H1 (cell line): ENCODE data around the gene RHBDD2. TPM values are rescaled to one million over a fixed set of nuclear protein-coding genes. Genes with fewer than 3 reads are reported as not detected.
A peak's percentile ranks its signal among the peaks of the same experiment; 100 is the strongest.

Experiments used
- CTCF ChIA-PET: fragments of 300-600 bp; sonication (Branson Sonifier 250); formaldehyde crosslinking; loops from one replicate; lab custom pipeline; 2021; ENCODE audit not compliant: partially characterized antibody; lab: Charles Lee
- POLR2A ChIA-PET: fragments of 300-600 bp; sonication (Branson Sonifier 250); formaldehyde crosslinking; loops from one replicate; lab custom pipeline; 2021; ENCODE audit warnings: inconsistent platforms; ENCODE audit not compliant: partially characterized antibody; lab: Charles Lee
- DNase-seq, 2 experiments: peaks; one replicate each; pipeline versions ENCODE4 v3.0.0 to v3.0.0-alpha.2; 2010 to 2022; ENCODE audit warnings: low spot score in 2 of 2, low read depth in 1 of 2, mixed read lengths in 1 of 2
- FAIRE-seq: peaks from 2 replicates; lab custom pipeline; 2011; peaks lifted over from hg19 to GRCh38; lab: Jason Lieb, UNC
- H2AFZ ChIP-seq: 2 replicates; pipeline ENCODE4 v1.8.1; 2012; ENCODE audit warnings: low read length, inconsistent platforms
- H2AK5ac ChIP-seq: 2 replicates; pipeline ENCODE4 v1.6.1; 2013; ENCODE audit warnings: low read depth, low read length
- H2BK120ac ChIP-seq: replicated peaks from 2 replicates; pipeline ENCODE3; 2013; ENCODE audit warnings: low read depth, low read length, inconsistent platforms
- H2BK12ac ChIP-seq: 2 replicates; pipeline ENCODE4 v1.6.1; 2013; ENCODE audit warnings: low read depth, low read length
- H2BK15ac ChIP-seq: 2 replicates; pipeline ENCODE4 v1.6.1; 2013; ENCODE audit warnings: low read length
- H2BK20ac ChIP-seq: 2 replicates; pipeline ENCODE4 v1.6.1; 2013; ENCODE audit warnings: low read length
- H2BK5ac ChIP-seq: 2 replicates; pipeline ENCODE4 v1.6.1; 2013; ENCODE audit warnings: low read depth, low read length
- H3K14ac ChIP-seq: 2 replicates; pipeline ENCODE4 v1.6.1; 2013; ENCODE audit warnings: inconsistent platforms; ENCODE audit not compliant: insufficient read length
- H3K18ac ChIP-seq: 2 replicates; pipeline ENCODE4 v1.6.1; 2013; ENCODE audit warnings: low read length; ENCODE audit errors: extremely low read depth
- H3K23ac ChIP-seq: 2 replicates; pipeline ENCODE4 v1.6.1; 2013; ENCODE audit warnings: inconsistent platforms; ENCODE audit not compliant: insufficient read length
- H3K23me2 ChIP-seq: 2 replicates; pipeline ENCODE4 v1.6.1; 2013; ENCODE audit warnings: low read depth, low read length
- H3K27ac ChIP-seq: 2 replicates; pipeline ENCODE4 v1.6.1; 2011; ENCODE audit warnings: low read depth, low read length, inconsistent platforms
- H3K27me3 ChIP-seq, 4 experiments: replicated peaks in 1 of 4; 1 replicate in 1 of 4; 2 replicates in 3 of 4; pipeline versions ENCODE4 v1.6.1 to v1.8.1; 2011 to 2013; ENCODE audit warnings: low read length in 3 of 4, mild to moderate bottlenecking in 3 of 4, inconsistent platforms in 2 of 4, mixed read lengths in 2 of 4, moderate library complexity in 1 of 4; ENCODE audit not compliant: control insufficient read depth in 3 of 4, insufficient read depth in 3 of 4; ENCODE audit errors: extremely low read depth in 1 of 4
- H3K36me3 ChIP-seq, 4 experiments: 2 replicates each; pipeline versions ENCODE4 v1.6.1 to v1.8.1; 2011 to 2013; ENCODE audit warnings: mild to moderate bottlenecking in 4 of 4, low read length in 3 of 4, moderate library complexity in 2 of 4, control low read depth in 1 of 4, inconsistent platforms in 1 of 4; ENCODE audit not compliant: insufficient read depth in 4 of 4, control insufficient read depth in 2 of 4
- H3K4ac ChIP-seq: replicated peaks from 2 replicates; pipeline ENCODE3; 2013; ENCODE audit warnings: low read length, low read depth, mixed read lengths, inconsistent platforms; ENCODE audit not compliant: insufficient read length
- H3K4me1 ChIP-seq, 4 experiments: replicated peaks in 1 of 4; 1 replicate in 1 of 4; 2 replicates in 3 of 4; pipeline versions ENCODE4 v1.6.1 to v1.8.1; 2011 to 2013; ENCODE audit warnings: low read length in 3 of 4, inconsistent platforms in 2 of 4, mixed read lengths in 1 of 4; ENCODE audit not compliant: insufficient read depth in 4 of 4, control insufficient read depth in 3 of 4
- H3K4me2 ChIP-seq, 2 experiments: 2 replicates each; pipeline versions ENCODE4 v1.6.1 to v1.8.1; 2011 to 2013; ENCODE audit warnings: low read depth in 2 of 2, low read length in 2 of 2, control low read depth in 1 of 2, inconsistent platforms in 1 of 2, mild to moderate bottlenecking in 1 of 2; ENCODE audit not compliant: insufficient read depth in 1 of 2
- H3K4me3 ChIP-seq, 4 experiments: fragments of 200-600, 300-600 bp in 1 of 4; sonication (generic), shearing (Covaris generic), sonication (Bioruptor Twin) in 1 of 4; 2 replicates each; pipeline versions ENCODE4 v1.5.1 to v1.8.1; 2011 to 2016; ENCODE audit warnings: low read length in 4 of 4, low read depth in 3 of 4, control low read depth in 2 of 4, inconsistent platforms in 2 of 4, mild to moderate bottlenecking in 2 of 4, mixed read lengths in 1 of 4, moderate library complexity in 1 of 4; ENCODE audit not compliant: insufficient read depth in 2 of 4; ENCODE audit errors: extremely low read depth in 1 of 4
- H3K56ac ChIP-seq: replicated peaks from 2 replicates; pipeline ENCODE3; 2013; ENCODE audit warnings: low read depth, mild to moderate bottlenecking, mixed read lengths, low read length, inconsistent platforms; ENCODE audit not compliant: insufficient read length
- H3K79me1 ChIP-seq: 2 replicates; pipeline ENCODE4 v1.6.1; 2013; ENCODE audit warnings: low read depth, low read length, control low read depth
- H3K79me2 ChIP-seq, 2 experiments: 2 replicates each; pipeline versions ENCODE4 v1.6.1 to v1.8.1; 2012 to 2013; ENCODE audit warnings: low read length in 2 of 2, mild to moderate bottlenecking in 2 of 2, inconsistent platforms in 1 of 2; ENCODE audit not compliant: insufficient read depth in 2 of 2, control insufficient read depth in 1 of 2
- H3K9ac ChIP-seq, 4 experiments: replicated peaks in 1 of 4; 1 replicate in 1 of 4; 2 replicates in 3 of 4; pipeline versions ENCODE4 v1.6.1 to v1.8.1; 2011 to 2013; ENCODE audit warnings: low read depth in 3 of 4, low read length in 3 of 4, control low read depth in 2 of 4, mild to moderate bottlenecking in 2 of 4, moderate library complexity in 2 of 4, inconsistent platforms in 1 of 4; ENCODE audit errors: extremely low read depth in 1 of 4
- H3K9me3 ChIP-seq, 2 experiments: 2 replicates each; pipeline versions ENCODE4 v1.6.1 to v1.8.1; 2012 to 2013; ENCODE audit warnings: mild to moderate bottlenecking in 2 of 2, moderate library complexity in 2 of 2, control low read depth in 1 of 2, inconsistent platforms in 1 of 2, low read depth in 1 of 2, low read length in 1 of 2, mixed read lengths in 1 of 2; ENCODE audit not compliant: insufficient read depth in 2 of 2
- H4K20me1 ChIP-seq, 2 experiments: replicated peaks in 1 of 2; 2 replicates each; pipeline versions ENCODE3 to v1.8.1; 2011 to 2013; ENCODE audit warnings: inconsistent platforms in 2 of 2, low read length in 2 of 2, mild to moderate bottlenecking in 1 of 2; ENCODE audit not compliant: insufficient read depth in 2 of 2, control insufficient read depth in 1 of 2
- H4K5ac ChIP-seq: 2 replicates; pipeline ENCODE4 v1.6.1; 2013; ENCODE audit warnings: low read length, low read depth, mixed read lengths, inconsistent platforms; ENCODE audit not compliant: insufficient read length
- H4K8ac ChIP-seq: 2 replicates; pipeline ENCODE4 v1.8.0; 2013; ENCODE audit warnings: mild to moderate bottlenecking, moderate library complexity, low read length, inconsistent platforms; ENCODE audit not compliant: insufficient read depth; ENCODE audit errors: extremely low read depth
- H4K91ac ChIP-seq: replicated peaks from 2 replicates; pipeline ENCODE3; 2013; ENCODE audit warnings: low read length, mixed read lengths, inconsistent platforms; ENCODE audit not compliant: insufficient read length
- ASH2L ChIP-seq: fragments of 200-600, 300-600 bp; sonication (generic); IDR thresholded peaks from one replicate; pipeline ENCODE4 v1.7.1; 2017; ENCODE audit warnings: low read length
- EP300 ChIP-seq, 2 experiments: IDR thresholded peaks; 1 replicate in 1 of 2; 2 replicates in 1 of 2; pipeline ENCODE4 v1.6.1; 2011 to 2012; ENCODE audit warnings: low read depth in 2 of 2, low read length in 2 of 2, mild to moderate bottlenecking in 2 of 2, borderline replicate concordance in 1 of 2, inconsistent platforms in 1 of 2, moderate library complexity in 1 of 2
- NRF1 ChIP-seq: IDR thresholded peaks from 2 replicates; pipeline ENCODE4 v1.6.1; 2011; ENCODE audit warnings: mild to moderate bottlenecking, low read depth, low read length, improper control_type of control experiment
- PHF8 ChIP-seq: fragments of 200-600 bp; sonication (generic); conservative IDR thresholded peaks from 2 replicates; pipeline ENCODE4 v1.7.1; 2012; ENCODE audit warnings: low read depth, mild to moderate bottlenecking, inconsistent platforms, low read length, moderate library complexity
- POLR2A ChIP-seq, 2 experiments: IDR thresholded peaks; 1 replicate in 1 of 2; 2 replicates in 1 of 2; pipeline ENCODE4 v1.6.1; 2011; ENCODE audit warnings: low read depth in 2 of 2, low read length in 2 of 2, mild to moderate bottlenecking in 2 of 2; ENCODE audit errors: control extremely low read depth in 1 of 2
- POU5F1 ChIP-seq: IDR thresholded peaks from 2 replicates; pipeline ENCODE4 v1.6.1; 2011; ENCODE audit warnings: low read depth, mild to moderate bottlenecking, low read length, moderate library complexity
- RBBP5 ChIP-seq: IDR thresholded peaks from 2 replicates; pipeline ENCODE4 v1.7.1; 2012; ENCODE audit warnings: low read depth, mild to moderate bottlenecking, inconsistent platforms, low read length, moderate library complexity, borderline replicate concordance
- SIRT6 ChIP-seq: IDR thresholded peaks from one replicate; pipeline ENCODE4 v1.7.1; 2012; ENCODE audit warnings: low read length, inconsistent platforms
- SP1 ChIP-seq: IDR thresholded peaks from 2 replicates; pipeline ENCODE4 v1.6.1; 2011; ENCODE audit warnings: low read depth, low read length
- SP2 ChIP-seq: IDR thresholded peaks from 2 replicates; pipeline ENCODE4 v1.6.1; 2012; ENCODE audit warnings: mild to moderate bottlenecking, low read length, inconsistent platforms
- USF2 ChIP-seq: IDR thresholded peaks from 2 replicates; pipeline ENCODE4 v1.6.1; 2011; ENCODE audit warnings: low read length, improper control_type of control experiment
- WGBS, 2 experiments: shearing (Covaris generic) in 1 of 2; methylation state at CpG; one replicate each; pipeline versions ENCODE4 v1.1.6 to v1.1.7; 2013 to 2015; ENCODE audit warnings: low lambda C conversion rate in 2 of 2, mixed read lengths in 2 of 2, inconsistent platforms in 1 of 2, low coverage in 1 of 2, missing lambda C conversion rate in 1 of 2; ENCODE audit not compliant: insufficient replicate concordance in 2 of 2, insufficient coverage in 1 of 2, insufficient read length in 1 of 2; ENCODE audit errors: extremely low coverage in 1 of 2, missing lambda C conversion rate in 1 of 2; 5-methylcytosine and 5-hydroxymethylcytosine counted together
- polyA plus RNA-seq, 7 experiments: library from polyadenylated mRNA; depleted of rRNA in 3 of 7; stranded (reverse) in 5 of 7; unstranded in 2 of 7; fragments of >200 nt in 5 of 7; fragments of 200-250 nt in 2 of 7; gene quantifications; 1 replicate in 5 of 7; 2 replicates in 1 of 7; 4 replicates in 1 of 7; pipeline versions ENCODE4 v1.2.1 to v1.2.3, GENCODE V29; 2011 to 2013; ENCODE audit warnings: missing spikeins in 2 of 7, mixed read lengths in 2 of 7
- total RNA-seq: library from RNA; stranded (reverse); fragmentation: NEBNext Ultra II Directional; extraction: Animal tissue kit (Norgen Biotek cat#: 25700); gene quantifications from 2 replicates; pipeline ENCODE4 v1.2.1, GENCODE V29; 2021

RHBDD2 gene
- total and polyA plus RNA-seq, 2 of the 8 experiments (the other 6 are each of a cell fraction or from before 2014, with no cell fraction given): 28.3 to 65.5 TPM

GRCh38 chr7:75916259-75916658 is 37.4 kb downstream of the RHBDD2 start:
- no peak overlapping the region for H2BK20ac ChIP-seq
- H3K9ac ChIP-seq: no peak overlapping the region; a peak in 2 of 7 replicates
- peaks cover 21 to 53% of the 10 kb centered on the region in 2 experiments for H3K79me2 ChIP-seq
- H2BK15ac ChIP-seq: no peak overlapping the region
- ChIA-PET CTCF (interaction anchor here (0.6 to 1.0 kb wide), 3 partner anchors 9 to 77 kb away, joined by 3 read pairs; no protein-coding TSS in a partner anchor), POLR2A (interaction anchor here (0.7 to 4.7 kb wide), 24 partner anchors 9 to 176 kb away, joined by 3 to 43 read pairs (median 6); partner anchors contain the start of gene RHBDD2)
- 65% methylated on average over 5 of the region's 5 CpGs; no CpG with 5 or more reads in 1 of the 2 experiments for WGBS, 2 experiments
- peaks cover 14% of the 10 kb centered on the region for H3K79me1 ChIP-seq
- no peaks in the 10 kb centered on the region for H3K9me3 ChIP-seq
- no peak overlapping the region for H2BK12ac ChIP-seq
- peak overlapping the region; percentile 66 to 89 (median 74); a peak in 7 of 8 replicates for H3K4me3 ChIP-seq
- no peak overlapping the region for H4K91ac ChIP-seq
- H4K20me1 ChIP-seq: peaks cover 6 to 22% of the 10 kb centered on the region in 2 experiments
- H3K23ac ChIP-seq: no peak overlapping the region
- H3K14ac ChIP-seq: no peak overlapping the region
- peak overlapping the region; percentile 76 to 88 for H3K4me2 ChIP-seq
- no peak overlapping the region for H3K4ac ChIP-seq
- H2BK5ac ChIP-seq: no peak overlapping the region
- H2AFZ ChIP-seq: no peak overlapping the region
- no peak overlapping the region for H2BK120ac ChIP-seq
- H3K18ac ChIP-seq: no peak overlapping the region
- TF ChIP-seq USF2: no peak
- TF ChIP-seq ASH2L: no peak
- no peak for TF ChIP-seq NRF1
- no peak for TF ChIP-seq SP2
- TF ChIP-seq SIRT6: no peak
- no peak for TF ChIP-seq RBBP5
- TF ChIP-seq EP300 (IDR thresholded peaks at IDR 0.05; ENCODE audit: borderline replicate concordance in 1 of 2, low read depth in 2 of 2, low read length in 2 of 2): no peak
- TF ChIP-seq POU5F1: no peak
- TF ChIP-seq POLR2A (IDR thresholded peaks at IDR 0.05; ENCODE audit: control extremely low read depth in 1 of 2, low read depth in 2 of 2, low read length in 2 of 2): no peak
- TF ChIP-seq PHF8: no peak
- no peak for TF ChIP-seq SP1
- no peak overlapping the region for H3K27ac ChIP-seq
- no peaks in the 10 kb centered on the region for H3K36me3 ChIP-seq
- DNase-seq (no peak), FAIRE-seq (no peak)
- H3K4me1 ChIP-seq: peaks cover 2 to 12% (median 4%) of the 10 kb centered on the region in 4 experiments; a peak in 5 of 7 replicates
- H3K56ac ChIP-seq: no peak overlapping the region
- H4K8ac ChIP-seq: no peak overlapping the region
- peaks cover 10% of the 10 kb centered on the region for H3K23me2 ChIP-seq
- no peak overlapping the region for H4K5ac ChIP-seq
- no peaks in the 10 kb centered on the region for H3K27me3 ChIP-seq
- no peak overlapping the region for H2AK5ac ChIP-seq
